ENCODE measurements around the gene HIP1.
"Not testable (repeated sequence)": the region's sequence is repeated elsewhere in the genome, so short reads cannot be mapped to it uniquely, and the experiment has no call there.

GRCh38 chr7:75783058-75783457 is 44.3 kb upstream of the HIP1 start:
- TF ChIP-seq CTCF, POLR2A (IDR thresholded peaks at IDR 0.05): not testable (repeated sequence)

Data from esophagus squamous epithelium (tissue), 4 donors.